K562 (cell line): Measurements from ENCODE around the gene CDC42EP1. TPM values are rescaled to one million over a fixed set of nuclear protein-coding genes. Genes with fewer than 3 reads are reported as not detected.

Experiments used
- CREB3 ChIP-seq: fragments of 450-650 bp; conservative IDR thresholded peaks from 2 replicates; pipeline ENCODE4 v1.6.1; 2016; ENCODE audit warnings: missing genetic modification characterization, low read depth, mild to moderate bottlenecking, missing compliant biosample characterization, moderate library complexity
- CSDE1 ChIP-seq, 2 experiments: fragments of 450-650 bp; IDR thresholded peaks; 2 replicates each; pipeline ENCODE4 v1.6.1; 2016; ENCODE audit warnings: mild to moderate bottlenecking in 1 of 2
- MAFG ChIP-seq: fragments of 450-650 bp; conservative IDR thresholded peaks from 2 replicates; pipeline ENCODE4 v1.6.1; 2016; ENCODE audit warnings: missing genetic modification characterization, missing compliant biosample characterization
- RAD21 ChIP-seq, 2 experiments: fragments of 250-450 bp in 1 of 2; fragments of 450-650 bp in 1 of 2; sonication (Bioruptor Pico) in 1 of 2; formaldehyde crosslinking in 1 of 2; IDR thresholded peaks in 1 of 2; conservative IDR thresholded peaks in 1 of 2; 2 replicates each; pipeline versions ENCODE4 v1.4.0 to v1.8.0; 2020 to 2022; ENCODE audit warnings: mild to moderate bottlenecking in 2 of 2, moderate library complexity in 1 of 2
- TCF7 ChIP-seq: sonication (generic); IDR thresholded peaks from 2 replicates; pipeline ENCODE4 v1.6.1; 2016; ENCODE audit warnings: antibody characterized with exemption, borderline replicate concordance
- ZC3H11A ChIP-seq: IDR thresholded peaks from 2 replicates; pipeline ENCODE4 v1.6.1; 2012; ENCODE audit warnings: low read depth, low read length, improper control_type of control experiment
- ZKSCAN1 ChIP-seq: fragments of 150-350 bp; IDR thresholded peaks from 2 replicates; pipeline ENCODE4 v1.6.1; 2016; ENCODE audit warnings: low read depth, low read length
- polyA plus RNA-seq, 8 experiments: library from polyadenylated mRNA; depleted of rRNA in 4 of 8; stranded (reverse) in 5 of 8; unstranded in 3 of 8; fragments of >200 nt; fragmentation: Nextera tagmentation in 2 of 8; fragmentation: Illumina TruSeq in 1 of 8; extraction: Ambion mirVana in 2 of 8; extraction: Trizol in 1 of 8; gene quantifications; 2 replicates each; pipeline versions ENCODE4 v1.2.1 to v1.2.3, GENCODE V29; 2011 to 2014; ENCODE audit warnings: inconsistent platforms in 1 of 8, missing spikeins in 1 of 8
- total RNA-seq, 7 experiments: library from RNA; depleted of rRNA in 6 of 7; stranded (reverse); fragments of >200 nt in 6 of 7; fragmentation: Illumina TruSeq in 2 of 7; extraction: Trizol in 2 of 7; gene quantifications; 2 replicates each; pipeline versions ENCODE4 v1.2.1 to v1.2.3, GENCODE V29; 2011 to 2021; ENCODE audit warnings: low replicate concordance in 1 of 7
- TF ChIP-seq, protein P1 (sequence below): sonication (generic); formaldehyde crosslinking; IDR thresholded peaks from 2 replicates; pipeline ENCODE4 v1.9.0; 2022; ENCODE audit warnings: mild to moderate bottlenecking, missing genetic modification reagents

Gene CDC42EP1
- total and polyA plus RNA-seq, 9 of the 15 experiments (the other 6 are each of a cell fraction or from before 2014, with no cell fraction given), result 0.67 to 70.2 (median 7.3) TPM

- TF ChIP-seq RAD21 (CRISPR knock-in tag; conservative IDR thresholded peaks at IDR 0.05 in 1 of 2, IDR thresholded peaks at IDR 0.05 in 1 of 2), result peak; percentile 57 to 69
- no peak for TF ChIP-seq MAFG (tag)
- no peak for TF ChIP-seq CREB3 (tag)
- no peak for TF ChIP-seq CSDE1 (IDR thresholded peaks at IDR 0.05)
- TF ChIP-seq ZC3H11A, result no peak
- TF ChIP-seq TCF7, result no peak
- TF ChIP-seq, protein P1, sequence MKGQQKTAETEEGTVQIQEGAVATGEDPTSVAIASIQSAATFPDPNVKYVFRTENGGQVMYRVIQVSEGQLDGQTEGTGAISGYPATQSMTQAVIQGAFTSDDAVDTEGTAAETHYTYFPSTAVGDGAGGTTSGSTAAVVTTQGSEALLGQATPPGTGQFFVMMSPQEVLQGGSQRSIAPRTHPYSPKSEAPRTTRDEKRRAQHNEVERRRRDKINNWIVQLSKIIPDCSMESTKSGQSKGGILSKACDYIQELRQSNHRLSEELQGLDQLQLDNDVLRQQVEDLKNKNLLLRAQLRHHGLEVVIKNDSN (CRISPR knock-in tag), result no peak
- 0 out of 2 replicates have a peak, but pooled peaks have one; percentile 57 for TF ChIP-seq ZKSCAN1
Observed at GRCh38 chr22:37566903-37567798, 6.9 kb downstream of the CDC42EP1 start (continued).
